CD4-positive, CD25-positive, alpha-beta regulatory T cell (primary cell): ENCODE results near the gene PLEKHM3. TPM values are rescaled to one million over a fixed set of nuclear protein-coding genes. Genes with fewer than 3 reads are reported as not detected.

Experiments used
- ATAC-seq, 2 donors: fragments of 150-1000 bp; cut with Tn5 transposase; one replicate each; pipeline ENCODE4 v1.10.0; 2021; ENCODE audit warnings: low read depth in 2 of 2, moderate number of reproducible peaks in 2 of 2, moderate library complexity in 1 of 2
- DNase-seq, 3 donors: peaks; one replicate each; pipeline versions ENCODE4 v3.0.0 to v3.0.0-alpha.2; 2012 to 2022; ENCODE audit warnings: mixed read lengths in 1 of 3
- H3K27ac ChIP-seq: one replicate; pipeline ENCODE4 v1.7.0; 2013; ENCODE audit warnings: mild to moderate bottlenecking, low read length; ENCODE audit not compliant: insufficient read depth, poor library complexity, severe bottlenecking
- H3K27me3 ChIP-seq: one replicate; pipeline ENCODE4 v1.7.0; 2013; ENCODE audit warnings: low read length; ENCODE audit not compliant: control insufficient read depth, insufficient read depth
- H3K36me3 ChIP-seq: one replicate; pipeline ENCODE4 v1.7.0; 2013; ENCODE audit warnings: mild to moderate bottlenecking, low read length, moderate library complexity; ENCODE audit not compliant: control insufficient read depth, insufficient read depth
- H3K4me1 ChIP-seq: 2 replicates; pipeline ENCODE4 v1.7.0; 2013; ENCODE audit warnings: mild to moderate bottlenecking, low read length; ENCODE audit not compliant: insufficient read depth, control insufficient read depth, poor library complexity, severe bottlenecking
- H3K4me3 ChIP-seq: one replicate; pipeline ENCODE4 v1.7.0; 2013; ENCODE audit warnings: low read depth, mild to moderate bottlenecking, low read length, moderate library complexity
- H3K9me3 ChIP-seq, 2 experiments: 1 replicate in 1 of 2; 2 replicates in 1 of 2; pipeline ENCODE4 v1.7.0; 2013; ENCODE audit warnings: low read length in 2 of 2, mild to moderate bottlenecking in 1 of 2, moderate library complexity in 1 of 2; ENCODE audit not compliant: control insufficient read depth in 2 of 2
- H3K27ac Mint-ChIP-seq, 3 donors: one replicate each; pipeline ENCODE4 v1.8.0; 2020 to 2022; ENCODE audit warnings: mild to moderate bottlenecking in 3 of 3, mixed read lengths in 3 of 3, moderate library complexity in 2 of 3
- H3K27me3 Mint-ChIP-seq: one replicate; pipeline ENCODE4 v1.8.0; 2022; ENCODE audit warnings: mild to moderate bottlenecking, mixed read lengths
- H3K36me3 Mint-ChIP-seq: one replicate; pipeline ENCODE4 v1.8.0; 2020; ENCODE audit warnings: mixed read lengths
- H3K4me1 Mint-ChIP-seq, 4 donors: one replicate each; pipeline ENCODE4 v1.8.0; 2020 to 2022; ENCODE audit warnings: mixed read lengths in 4 of 4, mild to moderate bottlenecking in 1 of 4
- H3K4me3 Mint-ChIP-seq, 4 donors: one replicate each; pipeline ENCODE4 v1.8.0; 2020 to 2022; ENCODE audit warnings: mild to moderate bottlenecking in 4 of 4, mixed read lengths in 4 of 4, moderate library complexity in 3 of 4
- H3K9me3 Mint-ChIP-seq, 7 donors: one replicate each; pipeline ENCODE4 v1.8.0; 2020 to 2022; ENCODE audit warnings: mixed read lengths in 7 of 7, mild to moderate bottlenecking in 3 of 7, moderate library complexity in 2 of 7
- polyA plus RNA-seq, 4 donors: library from polyadenylated mRNA; unstranded; fragments of 300-500 nt; fragmentation: Illumina TruSeq; gene quantifications; one replicate each; pipeline ENCODE4 v1.2.3, GENCODE V29; 2021
- total RNA-seq: library from RNA; stranded (reverse); gene quantifications from one replicate; pipeline ENCODE4 v1.2.3, GENCODE V29; 2022

PLEKHM3 gene
- total and polyA plus RNA-seq, 5 donors from 2014 or later = 2.7 to 15.1 (median 3.4) TPM

DNA sequence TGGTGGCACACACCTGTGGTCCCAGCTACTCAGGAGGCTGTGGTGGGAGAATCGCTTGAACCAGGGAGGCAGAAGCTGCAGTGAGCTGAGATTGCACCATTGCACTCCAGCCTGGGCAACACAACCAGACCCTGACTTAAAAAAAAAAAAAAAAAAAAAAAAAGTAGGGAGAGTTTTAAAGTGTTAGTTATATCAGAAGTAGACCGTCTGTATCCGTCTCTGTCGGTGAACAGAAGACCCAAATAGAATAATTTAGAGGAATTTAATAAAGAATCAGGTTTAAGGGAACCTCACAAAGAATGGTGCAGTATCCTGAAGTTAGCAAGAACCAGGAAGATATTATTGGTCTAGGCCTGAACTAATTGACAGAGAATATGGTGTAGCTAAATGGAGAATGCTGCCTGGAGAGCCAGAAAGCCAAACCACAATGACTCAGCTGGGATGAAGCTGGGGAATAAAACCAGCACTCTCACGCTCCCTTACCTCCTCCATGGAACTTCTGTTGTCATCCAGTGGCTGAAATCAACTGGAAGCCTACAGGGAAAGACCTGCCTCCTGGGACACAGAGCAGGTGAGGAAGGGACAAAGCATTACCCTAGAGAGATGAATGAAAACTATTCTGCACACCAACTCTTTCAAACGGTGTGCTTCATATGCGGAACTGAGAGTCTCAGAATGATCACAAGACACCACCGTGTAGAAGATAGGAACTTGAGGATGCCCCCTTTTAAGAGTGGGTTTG is 39.1 kb upstream of the PLEKHM3 start:
- Mint-ChIP-seq H3K4me1 (no peaks in the 10 kb centered on the region), H3K36me3 (no peaks in the 10 kb centered on the region), H3K27me3 (peaks cover 18% of the 10 kb centered on the region), H3K4me3 (no peak overlapping the region), H3K9me3 (no peaks in the 10 kb centered on the region), H3K27ac (no peak overlapping the region)
- no peaks in the 10 kb centered on the region for H3K9me3 ChIP-seq
- no peaks in the 10 kb centered on the region for H3K27me3 ChIP-seq
- DNase-seq (no peak), ATAC-seq (no peak)
- H3K27ac ChIP-seq = no peak overlapping the region
- no peaks in the 10 kb centered on the region for H3K36me3 ChIP-seq
- no peaks in the 10 kb centered on the region for H3K4me1 ChIP-seq
- H3K4me3 ChIP-seq = no peak overlapping the region

GRCh38 chr2:208062961-208063360 is 37.6 kb upstream of the PLEKHM3 start:
- ATAC-seq = no peak
- no peaks in the 10 kb centered on the region for H3K4me1 ChIP-seq
- no peak for DNase-seq
- H3K27ac ChIP-seq = no peak overlapping the region
- no peaks in the 10 kb centered on the region for H3K27me3 ChIP-seq
- peaks cover 18% of the 10 kb centered on the region for H3K27me3 Mint-ChIP-seq
- no peaks in the 10 kb centered on the region for H3K9me3 Mint-ChIP-seq
- no peaks in the 10 kb centered on the region for H3K36me3 ChIP-seq
- H3K36me3 Mint-ChIP-seq = no peaks in the 10 kb centered on the region
- H3K4me1 Mint-ChIP-seq = no peaks in the 10 kb centered on the region
- no peaks in the 10 kb centered on the region for H3K9me3 ChIP-seq
- no peak overlapping the region for H3K4me3 Mint-ChIP-seq
- no peak overlapping the region for H3K27ac Mint-ChIP-seq
- H3K4me3 ChIP-seq = no peak overlapping the region

GRCh38 chr2:208062113-208062512 is 36.8 kb upstream of the PLEKHM3 start:
- H3K4me3 ChIP-seq = no peak overlapping the region
- peaks cover 15% of the 10 kb centered on the region for H3K27me3 Mint-ChIP-seq
- no peak overlapping the region for H3K27ac Mint-ChIP-seq
- no peak overlapping the region for H3K4me3 Mint-ChIP-seq
- H3K36me3 ChIP-seq = no peaks in the 10 kb centered on the region
- no peaks in the 10 kb centered on the region for H3K9me3 ChIP-seq
- H3K4me1 ChIP-seq = no peaks in the 10 kb centered on the region
- no peaks in the 10 kb centered on the region for H3K9me3 Mint-ChIP-seq
- no peak for ATAC-seq
- H3K4me1 Mint-ChIP-seq = no peaks in the 10 kb centered on the region
- DNase-seq = peak in 2 of 3 donors; percentile 15 to 31
- no peaks in the 10 kb centered on the region for H3K36me3 Mint-ChIP-seq
- H3K27me3 ChIP-seq = no peaks in the 10 kb centered on the region
- no peak overlapping the region for H3K27ac ChIP-seq

GRCh38 chr2:208057108-208057507 is 31.8 kb upstream of the PLEKHM3 start:
- H3K36me3 Mint-ChIP-seq = no peaks in the 10 kb centered on the region
- H3K36me3 ChIP-seq = no peaks in the 10 kb centered on the region
- no peak overlapping the region for H3K4me3 ChIP-seq
- H3K27me3 ChIP-seq = peaks cover 3% of the 10 kb centered on the region
- ATAC-seq (no peak), DNase-seq (no peak)
- H3K27me3 Mint-ChIP-seq = peaks cover 24% of the 10 kb centered on the region
- H3K4me1 ChIP-seq = no peaks in the 10 kb centered on the region
- H3K4me1 Mint-ChIP-seq = no peaks in the 10 kb centered on the region
- no peak overlapping the region for H3K4me3 Mint-ChIP-seq
- no peaks in the 10 kb centered on the region for H3K9me3 Mint-ChIP-seq
- no peak overlapping the region for H3K27ac ChIP-seq
- H3K27ac Mint-ChIP-seq = no peak overlapping the region
- no peaks in the 10 kb centered on the region for H3K9me3 ChIP-seq

DNA sequence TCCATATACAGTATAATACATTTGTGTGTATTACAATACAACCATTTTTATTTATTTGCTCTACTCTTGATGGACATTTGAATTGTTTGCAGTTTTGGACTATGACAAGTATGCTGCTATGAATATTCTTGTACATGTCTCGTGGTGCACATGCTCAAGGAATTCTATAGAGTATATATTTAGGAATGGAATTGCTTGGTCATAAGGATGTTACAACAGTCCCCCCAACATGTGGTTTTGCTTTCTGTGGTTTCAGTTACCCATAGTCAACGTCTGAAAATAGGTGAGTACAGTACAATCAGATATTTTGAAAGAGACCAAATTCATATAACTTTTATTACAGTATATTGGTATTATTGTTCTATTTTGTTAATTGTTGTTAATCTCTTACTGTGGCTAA is 24.1 kb upstream of the PLEKHM3 start:
- no peaks in the 10 kb centered on the region for H3K9me3 ChIP-seq
- DNase-seq = no peak
- H3K4me1 ChIP-seq = no peaks in the 10 kb centered on the region
- Mint-ChIP-seq H3K36me3 (no peaks in the 10 kb centered on the region), H3K4me3 (no peak overlapping the region), H3K27me3 (peaks cover 9% of the 10 kb centered on the region), H3K27ac (no peak overlapping the region), H3K9me3 (no peaks in the 10 kb centered on the region), H3K4me1 (no peaks in the 10 kb centered on the region)
- no peak for ATAC-seq
- H3K27me3 ChIP-seq = peaks cover 10% of the 10 kb centered on the region
- H3K36me3 ChIP-seq = no peaks in the 10 kb centered on the region
- no peak overlapping the region for H3K4me3 ChIP-seq
- no peak overlapping the region for H3K27ac ChIP-seq

DNA sequence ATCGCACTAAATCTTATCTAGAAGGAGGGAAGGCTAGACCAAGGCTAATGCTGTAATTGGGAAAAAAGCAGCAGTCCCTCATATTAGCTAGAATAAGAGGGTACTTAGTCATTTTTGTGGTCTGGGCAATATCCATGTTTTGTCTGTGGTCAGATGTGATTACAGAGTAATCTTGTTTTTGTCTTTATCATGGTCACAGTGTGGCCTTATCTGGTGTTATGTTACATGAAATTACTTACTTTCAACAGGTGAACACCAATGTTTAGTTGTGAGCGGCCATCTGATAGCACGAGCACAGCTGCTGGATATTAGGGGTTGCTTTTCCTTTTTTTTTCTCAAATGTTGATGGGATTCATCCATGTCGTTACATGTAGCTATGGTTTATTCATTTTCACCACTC is 23.7 kb upstream of the PLEKHM3 start:
- H3K9me3 Mint-ChIP-seq = no peaks in the 10 kb centered on the region
- H3K4me1 ChIP-seq = no peaks in the 10 kb centered on the region
- H3K27ac ChIP-seq = no peak overlapping the region
- no peak overlapping the region for H3K27ac Mint-ChIP-seq
- H3K4me3 ChIP-seq = no peak overlapping the region
- H3K36me3 Mint-ChIP-seq = no peaks in the 10 kb centered on the region
- H3K27me3 ChIP-seq = peaks cover 10% of the 10 kb centered on the region
- peaks cover 7% of the 10 kb centered on the region for H3K27me3 Mint-ChIP-seq
- ATAC-seq (no peak), DNase-seq (no peak)
- no peak overlapping the region for H3K4me3 Mint-ChIP-seq
- no peaks in the 10 kb centered on the region for H3K4me1 Mint-ChIP-seq
- no peaks in the 10 kb centered on the region for H3K36me3 ChIP-seq
- H3K9me3 ChIP-seq = no peaks in the 10 kb centered on the region

DNA sequence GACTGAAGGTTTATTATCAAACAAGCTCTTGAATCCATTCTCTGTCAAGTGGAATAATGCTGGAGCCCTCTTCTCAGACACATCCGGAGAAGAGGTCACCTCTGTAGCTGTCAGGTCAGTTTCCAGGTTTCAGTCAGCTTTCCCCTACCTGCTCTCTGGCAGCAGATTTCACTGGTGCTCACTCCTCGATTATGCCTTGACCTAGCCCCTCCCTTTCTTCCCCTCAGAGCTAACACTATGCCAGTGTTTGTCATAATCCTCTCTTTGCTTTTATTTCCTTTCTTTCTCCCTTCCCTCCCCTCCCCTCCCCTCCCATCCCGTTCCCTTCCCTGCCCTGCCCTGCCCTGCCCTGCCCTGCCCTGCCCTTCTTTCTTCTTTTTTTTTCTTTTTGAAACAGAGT is 22.5 kb upstream of the PLEKHM3 start:
- DNase-seq (no peak), ATAC-seq (no peak)
- Histone ChIP-seq H3K36me3 (no peaks in the 10 kb centered on the region), H3K4me3 (no peak overlapping the region), H3K4me1 (no peaks in the 10 kb centered on the region), H3K27me3 (peaks cover 10% of the 10 kb centered on the region), H3K27ac (no peak overlapping the region), H3K9me3 (no peaks in the 10 kb centered on the region)
- H3K4me3 Mint-ChIP-seq = no peak overlapping the region
- H3K36me3 Mint-ChIP-seq = no peaks in the 10 kb centered on the region
- peak overlapping the region in 1 of 3 donors; percentile 60 for H3K27ac Mint-ChIP-seq
- peaks cover 12% of the 10 kb centered on the region for H3K27me3 Mint-ChIP-seq
- H3K4me1 Mint-ChIP-seq = no peaks in the 10 kb centered on the region
- no peaks in the 10 kb centered on the region for H3K9me3 Mint-ChIP-seq

GRCh38 chr2:208046686-208047085 is 21.4 kb upstream of the PLEKHM3 start:
- no peak overlapping the region for H3K27ac Mint-ChIP-seq
- peaks cover 9% of the 10 kb centered on the region for H3K27me3 ChIP-seq
- no peaks in the 10 kb centered on the region for H3K9me3 ChIP-seq
- no peak overlapping the region for H3K4me3 Mint-ChIP-seq
- H3K27ac ChIP-seq = no peak overlapping the region
- DNase-seq (no peak), ATAC-seq (no peak)
- no peak overlapping the region for H3K4me3 ChIP-seq
- no peaks in the 10 kb centered on the region for H3K4me1 Mint-ChIP-seq
- H3K36me3 ChIP-seq = no peaks in the 10 kb centered on the region
- H3K9me3 Mint-ChIP-seq = no peaks in the 10 kb centered on the region
- H3K36me3 Mint-ChIP-seq = no peaks in the 10 kb centered on the region
- H3K4me1 ChIP-seq = no peaks in the 10 kb centered on the region
- H3K27me3 Mint-ChIP-seq = peaks cover 17% of the 10 kb centered on the region
